ENCODE results near the gene WDR54.
"Not testable (repeated sequence)": the region's sequence is repeated elsewhere in the genome, so short reads cannot be mapped to it uniquely, and the experiment has no call there.

WDR54 gene

GRCh38 chr2:74406035-74406434 lies 15.5 kb upstream of the WDR54 start:
- no peak for DNase-seq (ENCODE audit: low read depth in 3 of 3)

- no peak for DNase-seq (ENCODE audit: low read depth in 3 of 3)
Measured at GRCh38 chr2:74407682-74408081, 13.8 kb upstream of the WDR54 start.

- DNase-seq (ENCODE audit: low read depth in 3 of 3): no peak
Measured at GRCh38 chr2:74413001-74413698, 8.4 kb upstream of the WDR54 start.

GRCh38 chr2:74414441-74414840 lies 7.1 kb upstream of the WDR54 start:
- no peak for DNase-seq (ENCODE audit: low read depth in 3 of 3)

GRCh38 chr2:74414881-74415761 lies 6.4 kb upstream of the WDR54 start:
- peak in 1 of 3 experiments; percentile 13 for DNase-seq (ENCODE audit: low read depth in 3 of 3)

- DNase-seq (ENCODE audit: low read depth in 3 of 3): no peak
Measured at GRCh38 chr2:74415762-74416395, 5.7 kb upstream of the WDR54 start.

- DNase-seq (ENCODE audit: low read depth in 3 of 3): no peak
Measured at GRCh38 chr2:74416778-74417177, 4.8 kb upstream of the WDR54 start.

GRCh38 chr2:74417197-74417596 lies 4.3 kb upstream of the WDR54 start:
- DNase-seq (ENCODE audit: low read depth in 3 of 3): no peak

GRCh38 chr2:74417763-74418162 lies 3.8 kb upstream of the WDR54 start:
- no peak for DNase-seq (ENCODE audit: low read depth in 3 of 3)

- no peak for DNase-seq (ENCODE audit: low read depth in 3 of 3)
Measured at GRCh38 chr2:74418312-74418711, 3.2 kb upstream of the WDR54 start.

GRCh38 chr2:74419345-74419744 lies 2.2 kb upstream of the WDR54 start:
- no peak for DNase-seq (ENCODE audit: low read depth in 3 of 3)

GRCh38 chr2:74420006-74420405 lies 1.5 kb upstream of the WDR54 start:
- no peak for DNase-seq (ENCODE audit: low read depth in 3 of 3)

GRCh38 chr2:74420443-74421103 lies 957 bp upstream of the WDR54 start:
- DNase-seq (ENCODE audit: low read depth in 3 of 3): not testable (repeated sequence)

GRCh38 chr2:74423231-74424095 lies 1.9 kb downstream of the WDR54 start:
- no peak for DNase-seq (ENCODE audit: low read depth in 3 of 3)

GRCh38 chr2:74424139-74424992 lies 2.8 kb downstream of the WDR54 start:
- no peak for DNase-seq (ENCODE audit: low read depth in 3 of 3)

- DNase-seq (ENCODE audit: low read depth in 3 of 3): no peak
Measured at GRCh38 chr2:74424995-74425406, 3.5 kb downstream of the WDR54 start.

GRCh38 chr2:74425523-74425922 lies 4.0 kb downstream of the WDR54 start:
- DNase-seq (ENCODE audit: low read depth in 3 of 3): no peak

GRCh38 chr2:74426181-74426758 lies 4.7 kb downstream of the WDR54 start:
- no peak for DNase-seq (ENCODE audit: low read depth in 3 of 3)

GRCh38 chr2:74427551-74427950 lies 6.0 kb downstream of the WDR54 start:
- DNase-seq (ENCODE audit: low read depth in 3 of 3): no peak

GRCh38 chr2:74428675-74429074 lies 7.1 kb downstream of the WDR54 start:
- DNase-seq (ENCODE audit: low read depth in 3 of 3): no peak

Measured in stimulated activated CD4-positive, alpha-beta T cell treated with anti-CD3 and anti-CD28 coated beads, TNF-alpha, amount 100 ng/mL, for 4 hours (primary cell).